ENCODE results near the gene TCL1B.

DNA sequence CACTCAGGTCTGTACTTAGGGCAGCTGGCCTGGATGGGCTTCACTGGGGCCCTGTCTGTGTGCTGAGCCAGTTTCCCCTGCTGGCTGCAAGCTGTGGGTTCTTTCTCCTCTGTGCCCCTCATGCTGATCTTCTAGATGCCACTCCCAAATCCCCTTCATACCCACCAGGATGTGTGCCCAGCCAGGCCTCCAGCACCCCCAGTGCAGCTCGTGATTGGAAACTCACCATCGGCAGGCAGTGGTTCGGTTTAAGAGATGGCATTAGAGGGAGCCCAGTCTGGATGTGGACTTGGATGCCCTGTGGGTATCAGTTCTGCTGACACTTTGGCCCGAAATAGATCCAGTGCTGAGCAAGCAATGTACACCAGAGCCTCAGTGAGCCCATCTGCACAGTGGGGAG is 5.9 kb downstream of the TCL1B start:
- no peak for TF ChIP-seq REST (IDR thresholded peaks at IDR 0.05; ENCODE audit: insufficient read depth in 1 of 2, low read depth in 2 of 2, low read length in 1 of 2)
- TF ChIP-seq, protein P1, sequence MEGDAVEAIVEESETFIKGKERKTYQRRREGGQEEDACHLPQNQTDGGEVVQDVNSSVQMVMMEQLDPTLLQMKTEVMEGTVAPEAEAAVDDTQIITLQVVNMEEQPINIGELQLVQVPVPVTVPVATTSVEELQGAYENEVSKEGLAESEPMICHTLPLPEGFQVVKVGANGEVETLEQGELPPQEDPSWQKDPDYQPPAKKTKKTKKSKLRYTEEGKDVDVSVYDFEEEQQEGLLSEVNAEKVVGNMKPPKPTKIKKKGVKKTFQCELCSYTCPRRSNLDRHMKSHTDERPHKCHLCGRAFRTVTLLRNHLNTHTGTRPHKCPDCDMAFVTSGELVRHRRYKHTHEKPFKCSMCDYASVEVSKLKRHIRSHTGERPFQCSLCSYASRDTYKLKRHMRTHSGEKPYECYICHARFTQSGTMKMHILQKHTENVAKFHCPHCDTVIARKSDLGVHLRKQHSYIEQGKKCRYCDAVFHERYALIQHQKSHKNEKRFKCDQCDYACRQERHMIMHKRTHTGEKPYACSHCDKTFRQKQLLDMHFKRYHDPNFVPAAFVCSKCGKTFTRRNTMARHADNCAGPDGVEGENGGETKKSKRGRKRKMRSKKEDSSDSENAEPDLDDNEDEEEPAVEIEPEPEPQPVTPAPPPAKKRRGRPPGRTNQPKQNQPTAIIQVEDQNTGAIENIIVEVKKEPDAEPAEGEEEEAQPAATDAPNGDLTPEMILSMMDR (IDR thresholded peaks at IDR 0.05), result no peak
- TF ChIP-seq TCF7L2 (IDR thresholded peaks at IDR 0.05; ENCODE audit: low read depth, low read length), result no peak
- TF ChIP-seq POLR2AphosphoS5 (IDR thresholded peaks at IDR 0.05; ENCODE audit: low read depth, low read length), result no peak
- no peak for TF ChIP-seq SIN3A (IDR thresholded peaks at IDR 0.05; ENCODE audit: borderline replicate concordance, insufficient read depth, low read depth, low read length)

All from Panc1 (cell line).